ENCODE measurements around the gene AGFG2. TPM values are rescaled to one million over a fixed set of nuclear protein-coding genes. Genes with fewer than 3 reads are reported as not detected.

The AGFG2 gene
- total and polyA plus RNA-seq, 2 of the 4 experiments (the other 2 are of a cell fraction), result 3.0 to 10.0 TPM

- CTCF ChIA-PET, result no interaction called here
Measured at GRCh38 chr7:100604976-100605911, 66.2 kb downstream of the AGFG2 start.

More at GRCh38 chr7:100604976-100605911, 66.2 kb downstream of the AGFG2 start:
- Histone ChIP-seq H2AFZ (replicated peaks; ENCODE audit: low read length, poor library complexity) (peak overlapping the region; percentile 89), H3K4me3 (ENCODE audit: insufficient read depth, low read depth, low read length) (peak overlapping the region; percentile 38), H3K14ac (replicated peaks; ENCODE audit: low read depth, low read length) (no peak overlapping the region), H3K4me1 (ENCODE audit: control insufficient read depth, insufficient read depth, low read length) (peaks cover 9% of the 10 kb centered on the region), H2BK20ac (ENCODE audit: low read depth, low read length) (no peak overlapping the region), H2BK15ac (ENCODE audit: low read depth, low read length) (no peak overlapping the region), H3K4ac (ENCODE audit: low read depth, low read length) (peak overlapping the region; percentile 7; the same call in 1 of the 2 replicates), H3K56ac (ENCODE audit: extremely low read depth, insufficient read depth, low read length) (no peak overlapping the region), H3K9me3 (ENCODE audit: control insufficient read depth, insufficient read depth, low read length) (no peaks in the 10 kb centered on the region), H4K20me1 (ENCODE audit: insufficient read depth, low read length) (no peaks in the 10 kb centered on the region), H2BK5ac (ENCODE audit: low read depth, low read length, poor library complexity, severe bottlenecking) (no peak overlapping the region), H4K91ac (ENCODE audit: insufficient read depth, low read depth, low read length) (peak overlapping the region; percentile 50; the same call in 1 of the 2 replicates), H3K27me3 (ENCODE audit: control insufficient read depth, insufficient read depth, low read length) (no peaks in the 10 kb centered on the region), H3K9ac (ENCODE audit: low read depth, low read length) (peak overlapping the region; percentile 31; the same call in 1 of the 2 replicates), H3K4me2 (ENCODE audit: low read depth, low read length) (peak overlapping the region; percentile 69), H3K27ac (ENCODE audit: insufficient read depth, low read length) (no peak overlapping the region; the same call in 1 of the 2 replicates), H4K5ac (ENCODE audit: low read depth, low read length) (no peak overlapping the region), H3K79me1 (ENCODE audit: low read depth in 1 of 2, low read length in 2 of 2) (peaks cover 0 to 47% of the 10 kb centered on the region in 2 experiments; a peak in 2 of 4 replicates), H2BK120ac (ENCODE audit: low read depth, low read length) (no peak overlapping the region), H3K18ac (ENCODE audit: low read depth, low read length) (no peak overlapping the region), H2AK5ac (ENCODE audit: low read depth, low read length) (no peak overlapping the region), H3K36me3 (ENCODE audit: control insufficient read depth, insufficient read depth, low read length) (peaks cover 30% of the 10 kb centered on the region), H3K23ac (ENCODE audit: low read depth, low read length) (no peak overlapping the region; the same call in 1 of the 2 replicates), H3K9me1 (ENCODE audit: insufficient read depth, low read length) (no peaks in the 10 kb centered on the region), H4K8ac (ENCODE audit: low read depth in 2 of 2, low read length in 2 of 2) (peak overlapping the region in 1 of 2 experiments; percentile 58; a peak in 1 of 4 replicates), H2AK9ac (replicated peaks; ENCODE audit: low read depth, low read length, poor library complexity) (peak overlapping the region; percentile 91)
- ATAC-seq (ENCODE audit: low read depth), result no peak
- POLR2A ChIA-PET (ENCODE audit: unreplicated experiment), result no interaction called here
- BruUV-seq (replicated peaks), result no TSS peak
- in situ Hi-C loops (cut with MboI; ENCODE audit: low sequenced_read_pairs) (no loop called here), intact Hi-C loops (cut with micrococcal nuclease) (loop anchor here (5.0 kb wide), 1 partner anchor 87 kb away; the partner anchor contains the start of gene GIGYF1), dilution Hi-C loops (cut with HindIII; ENCODE audit: low sequenced_read_pairs, unreplicated experiment) (no loop called here)
- WGBS, 2 experiments (ENCODE audit: extremely low coverage in 2 of 2, insufficient read length in 1 of 2), result 46% methylated on average over 47 of the region's 68 CpGs; no CpG with 5 or more reads in 1 of the 2 experiments
- no peak for TF ChIP-seq NFE2L2 (IDR thresholded peaks at IDR 0.05; ENCODE audit: low read depth, low read length)
- TF ChIP-seq, protein P1, sequence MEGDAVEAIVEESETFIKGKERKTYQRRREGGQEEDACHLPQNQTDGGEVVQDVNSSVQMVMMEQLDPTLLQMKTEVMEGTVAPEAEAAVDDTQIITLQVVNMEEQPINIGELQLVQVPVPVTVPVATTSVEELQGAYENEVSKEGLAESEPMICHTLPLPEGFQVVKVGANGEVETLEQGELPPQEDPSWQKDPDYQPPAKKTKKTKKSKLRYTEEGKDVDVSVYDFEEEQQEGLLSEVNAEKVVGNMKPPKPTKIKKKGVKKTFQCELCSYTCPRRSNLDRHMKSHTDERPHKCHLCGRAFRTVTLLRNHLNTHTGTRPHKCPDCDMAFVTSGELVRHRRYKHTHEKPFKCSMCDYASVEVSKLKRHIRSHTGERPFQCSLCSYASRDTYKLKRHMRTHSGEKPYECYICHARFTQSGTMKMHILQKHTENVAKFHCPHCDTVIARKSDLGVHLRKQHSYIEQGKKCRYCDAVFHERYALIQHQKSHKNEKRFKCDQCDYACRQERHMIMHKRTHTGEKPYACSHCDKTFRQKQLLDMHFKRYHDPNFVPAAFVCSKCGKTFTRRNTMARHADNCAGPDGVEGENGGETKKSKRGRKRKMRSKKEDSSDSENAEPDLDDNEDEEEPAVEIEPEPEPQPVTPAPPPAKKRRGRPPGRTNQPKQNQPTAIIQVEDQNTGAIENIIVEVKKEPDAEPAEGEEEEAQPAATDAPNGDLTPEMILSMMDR (conservative IDR thresholded peaks at IDR 0.05; ENCODE audit: low read depth, low read length), result no peak
- TF ChIP-seq MAFK (IDR thresholded peaks at IDR 0.05; ENCODE audit: low read depth, low read length), result no peak
- no peak for TF ChIP-seq RCOR1 (IDR thresholded peaks at IDR 0.05; ENCODE audit: insufficient replicate concordance, low read length)
- TF ChIP-seq RAD21 (IDR thresholded peaks at IDR 0.05; ENCODE audit: low read length), result no peak
- TF ChIP-seq MXI1 (IDR thresholded peaks at IDR 0.05; ENCODE audit: borderline replicate concordance, low read depth, low read length), result no peak
- no peak for TF ChIP-seq BHLHE40 (IDR thresholded peaks at IDR 0.05; ENCODE audit: low read depth, low read length)
- TF ChIP-seq SMC3 (IDR thresholded peaks at IDR 0.05; ENCODE audit: low read depth, low read length), result no peak
- TF ChIP-seq FOS (IDR thresholded peaks at IDR 0.05; ENCODE audit: low read depth, low read length), result no peak
- no peak for TF ChIP-seq POLR2A (IDR thresholded peaks at IDR 0.05; ENCODE audit: low read depth, low read length)
- TF ChIP-seq RFX5 (IDR thresholded peaks at IDR 0.05; ENCODE audit: low read depth, low read length), result no peak
- TF ChIP-seq, protein P2, sequence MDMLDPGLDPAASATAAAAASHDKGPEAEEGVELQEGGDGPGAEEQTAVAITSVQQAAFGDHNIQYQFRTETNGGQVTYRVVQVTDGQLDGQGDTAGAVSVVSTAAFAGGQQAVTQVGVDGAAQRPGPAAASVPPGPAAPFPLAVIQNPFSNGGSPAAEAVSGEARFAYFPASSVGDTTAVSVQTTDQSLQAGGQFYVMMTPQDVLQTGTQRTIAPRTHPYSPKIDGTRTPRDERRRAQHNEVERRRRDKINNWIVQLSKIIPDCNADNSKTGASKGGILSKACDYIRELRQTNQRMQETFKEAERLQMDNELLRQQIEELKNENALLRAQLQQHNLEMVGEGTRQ (IDR thresholded peaks at IDR 0.05; ENCODE audit: low read depth, low read length), result no peak
- no peak for TF ChIP-seq MAZ (IDR thresholded peaks at IDR 0.05; ENCODE audit: borderline replicate concordance, low read depth, low read length)
- TF ChIP-seq CHD1 (IDR thresholded peaks at IDR 0.05; ENCODE audit: low read depth, low read length), result no peak
- TF ChIP-seq CEBPB (IDR thresholded peaks at IDR 0.05; ENCODE audit: low read depth, low read length), result no peak
- DNase-seq, result no peak
